ENCODE measurements around the gene ZNF664.

DNA sequence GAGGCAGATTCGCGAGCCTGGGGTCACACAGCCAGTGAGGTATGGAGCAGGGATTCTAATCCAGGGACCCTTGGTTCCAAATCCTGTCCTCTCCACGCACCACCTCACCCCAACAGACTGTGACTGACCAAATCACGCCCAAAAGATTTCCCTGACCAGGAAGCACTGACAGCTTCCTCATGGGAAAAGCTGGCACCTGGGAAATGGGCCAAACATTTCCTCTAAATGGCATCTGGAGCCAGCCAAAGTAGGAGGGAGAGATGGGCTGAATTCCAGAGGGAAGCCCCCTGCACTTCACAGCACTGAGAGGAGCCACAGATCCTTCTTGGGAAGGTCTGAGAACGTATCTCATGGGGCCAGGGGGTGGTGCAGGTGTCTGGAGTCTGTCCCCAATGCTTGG, 29.2 kb upstream of the ZNF664 start:
- TF ChIP-seq CTCF (IDR thresholded peaks at IDR 0.05; ENCODE audit: low read depth, low read length, poor library complexity, severe bottlenecking) (no peak), EZH2phosphoT487 (IDR thresholded peaks at IDR 0.05; ENCODE audit: borderline replicate concordance, low read length) (no peak)

Data from DOHH2 (cell line).